ENCODE measurements around the gene SLC47A2. TPM values are rescaled to one million over a fixed set of nuclear protein-coding genes. Genes with fewer than 3 reads are reported as not detected.
"Not testable (repeated sequence)": the region's sequence is repeated elsewhere in the genome, so short reads cannot be mapped to it uniquely, and the experiment has no call there.

SLC47A2 gene
- polyA plus RNA-seq, 10 donors = 0.13 to 0.49 (median 0.24) TPM; not detected in 1

GRCh38 chr17:19708431-19709175 is 7.8 kb downstream of the SLC47A2 start:
- no peak for DNase-seq

- no peak for DNase-seq
Observed at GRCh38 chr17:19707728-19708221, 8.6 kb downstream of the SLC47A2 start.

- DNase-seq = no peak
Observed at GRCh38 chr17:19706791-19707727, 9.3 kb downstream of the SLC47A2 start.

- DNase-seq = no peak
Observed at GRCh38 chr17:19705771-19706770, 10.3 kb downstream of the SLC47A2 start.

- DNase-seq = no peak
Observed at GRCh38 chr17:19705201-19705600, 11.2 kb downstream of the SLC47A2 start.

GRCh38 chr17:19703828-19704613 is 12.4 kb downstream of the SLC47A2 start:
- DNase-seq = no peak

GRCh38 chr17:19703106-19703827 is 13.1 kb downstream of the SLC47A2 start:
- peak in 1 of 3 donors; percentile 36 for DNase-seq

- DNase-seq = no peak
Observed at GRCh38 chr17:19702217-19702641, 14.2 kb downstream of the SLC47A2 start.

GRCh38 chr17:19686400-19687090 is 29.8 kb downstream of the SLC47A2 start:
- DNase-seq = no peak

GRCh38 chr17:19684909-19685580 is 31.3 kb downstream of the SLC47A2 start:
- DNase-seq = not testable (repeated sequence)

GRCh38 chr17:19683117-19683516 is 33.3 kb downstream of the SLC47A2 start:
- no peak for DNase-seq

- DNase-seq = no peak
Observed at GRCh38 chr17:19678581-19679453, 37.6 kb downstream of the SLC47A2 start.

- no peak for DNase-seq
Observed at GRCh38 chr17:19677736-19678379, 38.5 kb downstream of the SLC47A2 start.

- DNase-seq = no peak
Observed at GRCh38 chr17:19676896-19677295, 39.5 kb downstream of the SLC47A2 start.

- no peak for DNase-seq
Observed at GRCh38 chr17:19673623-19674022, 42.8 kb downstream of the SLC47A2 start.

GRCh38 chr17:19672009-19672750 is 44.2 kb downstream of the SLC47A2 start:
- DNase-seq = peak; percentile 37 to 53 (median 51)
